Measurements from ENCODE around the gene STON2. TPM values are rescaled to one million over a fixed set of nuclear protein-coding genes. Genes with fewer than 3 reads are reported as not detected.
"Not testable (repeated sequence)": the region's sequence is repeated elsewhere in the genome, so short reads cannot be mapped to it uniquely, and the experiment has no call there.

The STON2 gene
- polyA plus RNA-seq, 3 donors: 45.5 to 49.7 (median 46.4) TPM

GRCh38 chr14:81386290-81386745 is 13.8 kb downstream of the STON2 start:
- no peak for DNase-seq (ENCODE audit: low read depth in 3 of 3, low spot score in 2 of 3)

- no peak for DNase-seq (ENCODE audit: low read depth in 3 of 3, low spot score in 2 of 3)
Observed at GRCh38 chr14:81385886-81386285, 14.2 kb downstream of the STON2 start.

- no peak for DNase-seq (ENCODE audit: low read depth in 3 of 3, low spot score in 2 of 3)
Observed at GRCh38 chr14:81385419-81385818, 14.7 kb downstream of the STON2 start.

GRCh38 chr14:81384900-81385299 is 15.2 kb downstream of the STON2 start:
- peak in 1 of 3 donors; percentile 43 for DNase-seq (ENCODE audit: low read depth in 3 of 3, low spot score in 2 of 3)

- no peak for DNase-seq (ENCODE audit: low read depth in 3 of 3, low spot score in 2 of 3)
Observed at GRCh38 chr14:81382517-81383225, 17.5 kb downstream of the STON2 start.

GRCh38 chr14:81380009-81380408 is 20.1 kb downstream of the STON2 start:
- DNase-seq (ENCODE audit: low read depth in 3 of 3, low spot score in 2 of 3): not testable (repeated sequence)

- DNase-seq (ENCODE audit: low read depth in 3 of 3, low spot score in 2 of 3): no peak
Observed at GRCh38 chr14:81371802-81372201, 28.3 kb downstream of the STON2 start.

GRCh38 chr14:81367563-81367962 is 32.6 kb downstream of the STON2 start:
- no peak for DNase-seq (ENCODE audit: low read depth in 3 of 3, low spot score in 2 of 3)

- no peak for DNase-seq (ENCODE audit: low read depth in 3 of 3, low spot score in 2 of 3)
Observed at GRCh38 chr14:81366884-81367283, 33.2 kb downstream of the STON2 start.

- DNase-seq (ENCODE audit: low read depth in 3 of 3, low spot score in 2 of 3): no peak
Observed at GRCh38 chr14:81366214-81366613, 33.9 kb downstream of the STON2 start.

- DNase-seq (ENCODE audit: low read depth in 3 of 3, low spot score in 2 of 3): no peak
Observed at GRCh38 chr14:81363746-81364378, 36.3 kb downstream of the STON2 start.

GRCh38 chr14:81353691-81354323 is 46.3 kb downstream of the STON2 start:
- DNase-seq (ENCODE audit: low read depth in 3 of 3, low spot score in 2 of 3): no peak

GRCh38 chr14:81352413-81352812 is 47.7 kb downstream of the STON2 start:
- DNase-seq (ENCODE audit: low read depth in 3 of 3, low spot score in 2 of 3): no peak

GRCh38 chr14:81351205-81351604 is 48.9 kb downstream of the STON2 start:
- no peak for DNase-seq (ENCODE audit: low read depth in 3 of 3, low spot score in 2 of 3)

GRCh38 chr14:81350344-81351130 is 49.6 kb downstream of the STON2 start:
- DNase-seq (ENCODE audit: low read depth in 3 of 3, low spot score in 2 of 3): no peak

- no peak for DNase-seq (ENCODE audit: low read depth in 3 of 3, low spot score in 2 of 3)
Observed at GRCh38 chr14:81348061-81348460, 52.1 kb downstream of the STON2 start.

GRCh38 chr14:81345781-81346180 is 54.3 kb downstream of the STON2 start:
- no peak for DNase-seq (ENCODE audit: low read depth in 3 of 3, low spot score in 2 of 3)

GRCh38 chr14:81344481-81345160 is 55.5 kb downstream of the STON2 start:
- no peak for DNase-seq (ENCODE audit: low read depth in 3 of 3, low spot score in 2 of 3)

GRCh38 chr14:81343701-81344100 is 56.4 kb downstream of the STON2 start:
- no peak for DNase-seq (ENCODE audit: low read depth in 3 of 3, low spot score in 2 of 3)

GRCh38 chr14:81342850-81343580 is 57.1 kb downstream of the STON2 start:
- DNase-seq (ENCODE audit: low read depth in 3 of 3, low spot score in 2 of 3): no peak

Measured in right renal cortex interstitium (tissue), 3 donors.